ENCODE measurements around the gene GPR158.

GPR158 gene

DNA sequence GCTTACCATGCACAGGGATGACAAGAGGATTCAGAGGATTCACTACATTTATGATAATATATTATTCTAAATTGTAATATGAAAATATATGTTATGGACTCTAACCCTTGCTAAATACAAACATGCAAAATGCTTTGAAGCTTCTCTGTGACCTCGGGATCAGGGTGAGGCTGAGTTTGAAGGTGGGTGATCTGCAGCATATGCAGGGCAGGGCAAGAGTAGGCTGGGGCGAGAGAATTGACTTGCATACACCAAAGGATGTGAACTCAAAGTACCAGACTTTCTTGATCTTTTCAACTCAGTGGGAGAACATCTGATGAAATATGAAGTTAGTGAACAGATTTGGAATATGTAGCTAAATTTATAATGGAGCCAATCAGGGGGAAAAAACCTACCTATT, 57.0 kb downstream of the GPR158 start:
- TF ChIP-seq, protein P1, sequence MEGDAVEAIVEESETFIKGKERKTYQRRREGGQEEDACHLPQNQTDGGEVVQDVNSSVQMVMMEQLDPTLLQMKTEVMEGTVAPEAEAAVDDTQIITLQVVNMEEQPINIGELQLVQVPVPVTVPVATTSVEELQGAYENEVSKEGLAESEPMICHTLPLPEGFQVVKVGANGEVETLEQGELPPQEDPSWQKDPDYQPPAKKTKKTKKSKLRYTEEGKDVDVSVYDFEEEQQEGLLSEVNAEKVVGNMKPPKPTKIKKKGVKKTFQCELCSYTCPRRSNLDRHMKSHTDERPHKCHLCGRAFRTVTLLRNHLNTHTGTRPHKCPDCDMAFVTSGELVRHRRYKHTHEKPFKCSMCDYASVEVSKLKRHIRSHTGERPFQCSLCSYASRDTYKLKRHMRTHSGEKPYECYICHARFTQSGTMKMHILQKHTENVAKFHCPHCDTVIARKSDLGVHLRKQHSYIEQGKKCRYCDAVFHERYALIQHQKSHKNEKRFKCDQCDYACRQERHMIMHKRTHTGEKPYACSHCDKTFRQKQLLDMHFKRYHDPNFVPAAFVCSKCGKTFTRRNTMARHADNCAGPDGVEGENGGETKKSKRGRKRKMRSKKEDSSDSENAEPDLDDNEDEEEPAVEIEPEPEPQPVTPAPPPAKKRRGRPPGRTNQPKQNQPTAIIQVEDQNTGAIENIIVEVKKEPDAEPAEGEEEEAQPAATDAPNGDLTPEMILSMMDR (IDR thresholded peaks at IDR 0.05) = no peak
- no peak for DNase-seq (ENCODE audit: low spot score)
- no peak overlapping the region for H3K4me3 ChIP-seq

DNA sequence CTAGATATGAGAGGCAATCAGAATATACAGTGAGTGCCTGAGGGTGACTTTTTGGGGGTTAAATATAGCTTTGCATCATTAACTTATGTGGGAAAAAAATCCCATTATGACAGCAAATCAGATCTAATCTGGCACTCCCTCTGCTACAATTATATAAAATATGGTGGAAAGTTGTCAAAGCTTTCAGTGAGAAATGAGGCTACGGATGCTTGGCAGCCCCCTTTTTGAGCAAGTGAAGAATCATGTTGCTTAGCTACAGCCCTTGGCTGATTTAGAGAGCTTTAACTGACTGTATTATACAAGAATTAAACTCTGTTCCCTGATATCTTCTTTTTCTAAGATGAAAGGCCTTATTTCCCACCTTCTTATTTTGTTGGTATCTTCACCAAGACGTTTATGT, 57.4 kb downstream of the GPR158 start:
- TF ChIP-seq, protein P1 (IDR thresholded peaks at IDR 0.05) = no peak
- H3K4me3 ChIP-seq = no peak overlapping the region
- no peak overlapping the region for H3K27ac ChIP-seq
- no peak for DNase-seq (ENCODE audit: low spot score)

More for the DNA sequence above, 57.0 kb downstream of the GPR158 start:
- H3K27ac ChIP-seq = no peak overlapping the region

DNA sequence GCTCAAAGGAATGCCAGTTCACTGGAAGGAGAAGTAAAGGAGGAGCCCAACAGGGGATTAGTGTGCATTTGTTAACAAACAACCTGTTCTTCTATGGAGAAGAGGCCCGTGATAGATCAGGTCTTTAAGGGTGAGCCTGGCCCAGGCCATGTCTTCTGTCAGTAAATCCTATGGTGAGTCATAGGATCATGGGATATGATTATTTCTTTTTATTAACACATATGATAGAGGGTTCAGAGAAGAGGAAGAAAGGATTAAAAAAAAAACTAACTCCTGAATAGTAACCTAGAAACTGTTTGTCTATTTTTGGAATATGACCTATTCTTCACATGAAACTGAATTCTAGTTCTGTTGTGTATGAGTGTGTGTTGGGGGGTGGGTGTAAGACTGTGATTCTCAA, 70.4 kb downstream of the GPR158 start:
- Histone ChIP-seq H3K27ac (no peak overlapping the region), H3K4me3 (no peak overlapping the region)
- TF ChIP-seq, protein P1 (IDR thresholded peaks at IDR 0.05) = no peak
- no peak for DNase-seq (ENCODE audit: low spot score)

DNA sequence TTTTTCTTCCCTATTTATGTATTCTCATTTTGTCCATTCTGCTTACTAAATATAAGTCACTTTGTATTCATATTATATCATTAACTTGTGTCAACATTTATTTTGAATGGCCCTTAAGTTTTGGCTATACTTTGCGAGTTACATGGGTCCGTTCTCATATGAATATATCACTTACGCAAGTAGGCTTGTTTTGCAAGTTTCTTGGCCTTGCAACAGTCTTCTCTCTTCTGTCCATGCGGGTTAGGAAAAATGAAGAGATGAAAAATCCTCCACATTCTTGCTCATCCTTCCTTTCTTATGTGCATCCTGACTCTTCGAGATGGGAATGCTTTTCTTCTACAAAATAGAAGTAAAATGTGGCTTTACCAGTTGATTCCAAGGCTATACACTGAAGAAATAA, 82.8 kb downstream of the GPR158 start:
- DNase-seq (ENCODE audit: low spot score) = no peak
- no peak overlapping the region for H3K4me3 ChIP-seq
- TF ChIP-seq, protein P1 (IDR thresholded peaks at IDR 0.05) = no peak
- H3K27ac ChIP-seq = no peak overlapping the region

DNA sequence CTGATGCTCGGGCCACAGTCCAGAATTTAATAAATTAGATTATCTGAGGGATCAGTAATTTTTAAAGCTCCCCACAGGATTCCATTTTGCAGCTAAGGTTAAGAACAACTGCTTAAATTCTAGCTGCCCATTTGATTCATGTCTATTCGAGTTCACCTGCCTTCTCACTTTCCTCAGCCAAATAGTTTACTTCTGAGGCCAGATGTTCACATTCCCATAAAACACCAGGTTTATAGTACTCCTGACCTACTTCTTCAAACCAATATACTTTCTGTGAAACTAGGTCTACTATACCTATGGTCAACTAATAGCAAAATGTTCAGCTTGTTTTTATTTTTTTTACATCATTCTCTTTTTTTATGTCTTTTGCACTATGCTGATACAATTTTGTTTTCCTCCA, 86.3 kb downstream of the GPR158 start:
- TF ChIP-seq, protein P1 (IDR thresholded peaks at IDR 0.05) = no peak
- H3K27ac ChIP-seq = no peak overlapping the region
- no peak for DNase-seq (ENCODE audit: low spot score)
- H3K4me3 ChIP-seq = no peak overlapping the region

DNA sequence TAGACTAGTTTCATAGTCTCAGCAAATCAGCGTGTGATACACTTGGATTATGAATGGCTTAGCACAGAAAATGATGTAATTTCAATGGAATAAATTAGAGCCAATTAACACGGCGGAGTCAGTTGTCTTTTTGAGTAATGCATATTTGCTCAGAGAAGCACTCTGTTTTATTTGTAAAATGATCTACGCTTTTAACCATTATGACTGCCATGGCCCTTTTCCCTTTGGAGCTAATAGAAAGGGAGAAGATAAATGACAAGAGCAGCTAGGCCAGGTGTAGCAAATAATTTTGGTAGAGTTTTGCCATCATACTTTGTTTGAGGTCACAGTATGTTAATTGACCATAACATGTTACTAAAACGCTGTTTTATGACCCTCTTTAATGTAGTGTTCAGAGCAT, 86.8 kb downstream of the GPR158 start:
- Histone ChIP-seq H3K27ac (no peak overlapping the region), H3K4me3 (no peak overlapping the region)
- TF ChIP-seq, protein P1 (IDR thresholded peaks at IDR 0.05) = no peak
- DNase-seq (ENCODE audit: low spot score) = no peak

DNA sequence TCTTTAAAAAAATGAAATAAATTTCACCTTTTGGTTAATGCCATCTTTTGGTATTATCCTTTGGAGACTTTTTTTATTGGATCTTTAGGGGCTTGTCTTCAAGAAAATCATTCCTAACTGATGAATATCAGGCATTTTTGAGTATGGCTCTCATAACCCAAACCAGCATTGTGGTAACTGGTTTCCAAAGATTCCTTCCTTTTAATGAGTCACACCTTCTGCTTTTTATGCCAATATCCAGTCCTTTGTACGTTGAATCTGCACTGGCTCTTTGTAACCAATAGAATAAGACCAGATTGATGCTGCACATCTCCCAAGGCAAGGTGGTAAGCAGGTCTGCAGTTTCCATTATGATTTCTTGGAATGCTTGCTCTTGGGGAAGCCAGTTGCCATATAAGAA, 89.1 kb downstream of the GPR158 start:
- no peak for DNase-seq (ENCODE audit: low spot score)
- TF ChIP-seq, protein P1 (IDR thresholded peaks at IDR 0.05) = no peak
- no peak overlapping the region for H3K4me3 ChIP-seq
- H3K27ac ChIP-seq = no peak overlapping the region

Measured in coronary artery (tissue), 2 donors.